Heart left ventricle (tissue), 16 donors: Measurements from ENCODE around the gene TMIGD1. TPM values are rescaled to one million over a fixed set of nuclear protein-coding genes. Genes with fewer than 3 reads are reported as not detected.

Experiments used
- ATAC-seq, 4 donors: fragments of 200-7000 bp; cut with Tn5 transposase; one replicate each; pipeline ENCODE4 v1.9.1; 2020 to 2022; ENCODE audit warnings: moderate library complexity in 4 of 4, mild to moderate bottlenecking in 3 of 4, moderate number of reproducible peaks in 1 of 4
- DNase-seq, 5 donors: peaks; one replicate each; pipeline ENCODE4 v3.0.0-alpha.2; 2020
- H3K27ac ChIP-seq, 12 donors: fragments of 200-600 bp; sonication (generic) in 4 of 12; one replicate each; pipeline versions ENCODE4 v1.5.0 to v1.8.0; 2016 to 2022; ENCODE audit warnings: mild to moderate bottlenecking in 2 of 12
- H3K27me3 ChIP-seq, 9 donors: fragments of 200-600 bp; sonication (generic) in 2 of 9; one replicate each; pipeline versions ENCODE4 v1.5.1 to v1.8.0; 2016 to 2022; ENCODE audit warnings: mild to moderate bottlenecking in 3 of 9
- H3K36me3 ChIP-seq, 9 donors: fragments of 200-600 bp; sonication (generic) in 2 of 9; one replicate each; pipeline versions ENCODE4 v1.5.0 to v1.8.0; 2018 to 2022; ENCODE audit warnings: mild to moderate bottlenecking in 2 of 9
- H3K4me1 ChIP-seq, 12 donors: fragments of 200-600 bp; sonication (generic) in 4 of 12; one replicate each; pipeline versions ENCODE4 v1.5.0 to v1.8.0; 2016 to 2022; ENCODE audit warnings: mild to moderate bottlenecking in 3 of 12
- H3K4me3 ChIP-seq, 12 donors: fragments of 200-600 bp; sonication (generic) in 4 of 12; one replicate each; pipeline versions ENCODE4 v1.5.0 to v1.8.0; 2017 to 2022; ENCODE audit warnings: mild to moderate bottlenecking in 9 of 12, moderate library complexity in 4 of 12
- H3K9me3 ChIP-seq, 12 donors: fragments of 200-600 bp; sonication (generic) in 4 of 12; one replicate each; pipeline versions ENCODE4 v1.5.0 to v1.8.0; 2016 to 2022; ENCODE audit warnings: mild to moderate bottlenecking in 1 of 12
- POLR2A ChIP-seq, 2 donors: fragments of 450-650 bp; IDR thresholded peaks; one replicate each; pipeline ENCODE4 v1.6.1; 2017; ENCODE audit warnings: antibody characterized with exemption in 2 of 2, mild to moderate bottlenecking in 2 of 2, moderate library complexity in 2 of 2
- WGBS, 4 donors: extraction: QIAGEN DNeasy Blood & Tissue Kit in 2 of 4; methylation state at CpG; one replicate each; pipeline versions ENCODE4 v1.1.5 to v1.1.7; 2013 to 2018; 5-methylcytosine and 5-hydroxymethylcytosine counted together
- intact Hi-C, 10 donors: fragments of 100-400 bp; cut with DNase I; formaldehyde crosslinking; loops; one replicate each; pipeline versions ENCODE4 v1.11.1 to v1.14.2; 2022
- polyA plus RNA-seq, 2 donors: library from polyadenylated mRNA; stranded (reverse); fragments of 200-250 nt; gene quantifications; one replicate each; pipeline ENCODE4 v1.2.3, GENCODE V29; 2013
- total RNA-seq, 9 donors: library from RNA; depleted of rRNA in 2 of 9; stranded (reverse); fragments of >200 nt in 2 of 9; fragmentation: NEBNext Ultra II Directional in 3 of 9; extraction: Animal tissue kit (Norgen Biotek cat#: 25700) in 3 of 9; gene quantifications; one replicate each; pipeline versions ENCODE4 v1.1.0 to v1.2.4, GENCODE V29; 2016 to 2023
- TF ChIP-seq, protein P1 (sequence below), 12 donors: fragments of 200-600 bp; sonication (generic) in 4 of 12; IDR thresholded peaks; one replicate each; pipeline versions ENCODE4 v1.5.0 to v1.8.0; 2018 to 2022; ENCODE audit warnings: antibody characterized with exemption in 12 of 12, mild to moderate bottlenecking in 5 of 12
- donor health status: ischemic (EF 13 %, LVEDD 7.1; RV severe dilation, severe dysfunction).
- donor health status: healthy with polysubstance abuse.
- donor health status: DM: no; HTN: yes; CAD: no.
- donor health status: DM: no; HTN: no; CAD: no.
- donor health status: ischemic (EF 25% LVEDD 6.9; RV normal size, moderate dysfunction).
- donor health status: ischemic (EF 25% LVEDD 5.7; RV mildly dilated, moderate dysfunction).
- donor health status: healthy.
- donor health status: DM: yes; HTN: yes; CAD: no.
- donor health status: ischemic (EF 35%, LVEDD 5.7; RV mildly dilated, moderate dysfunction).
- donor health status: nonischemic (EF 11% LVEDD 7.7; RV severe dilation, severe dysfunction).
- donor health status: DM: yes; HTN: yes; CAD: no.
- donor health status: PGD.
- donor health status: ischemic (EF 29% LVEDD 5.4; RV normal size, mild dysfunction).
- donor health status: nonischemic (EF 23%, LVEDD 6.1; RV moderate dilation, normal function).

TMIGD1 gene
- total and polyA plus RNA-seq, 11 donors: not detected

DNA sequence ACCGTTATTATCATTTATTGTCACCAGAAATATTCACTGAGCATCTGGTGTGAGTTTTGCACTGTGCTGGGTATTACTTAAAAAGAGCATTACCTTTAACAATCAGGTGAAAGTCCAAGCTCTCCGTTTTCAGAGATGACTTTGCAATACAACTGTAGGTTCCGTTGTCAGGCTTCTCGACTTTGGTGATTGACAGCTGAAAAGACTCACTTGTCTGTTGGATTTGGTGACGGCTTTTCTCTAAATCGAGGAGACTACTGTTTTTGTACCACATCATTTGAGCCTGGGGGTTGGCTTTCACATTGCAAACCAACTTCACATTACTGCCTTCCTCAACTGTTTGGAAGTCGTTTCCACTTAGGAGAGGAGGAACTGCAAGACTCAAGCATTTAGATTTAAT lies 9.1 kb downstream of the TMIGD1 start:
- H3K27ac ChIP-seq: no peak overlapping the region
- H3K4me3 ChIP-seq: no peak overlapping the region
- peaks cover 0 to 25% (median 0%) of the 10 kb centered on the region in 12 donors for H3K4me1 ChIP-seq
- DNase-seq: no peak
- H3K27me3 ChIP-seq: peaks cover 0 to 8% (median 0%) of the 10 kb centered on the region in 9 donors
- no peak for ATAC-seq
- intact Hi-C loops: no loop called here
- WGBS, 4 donors: 79 to 84% (median 80%) methylated on average over 7 of the region's 7 CpGs
- TF ChIP-seq, protein P1, sequence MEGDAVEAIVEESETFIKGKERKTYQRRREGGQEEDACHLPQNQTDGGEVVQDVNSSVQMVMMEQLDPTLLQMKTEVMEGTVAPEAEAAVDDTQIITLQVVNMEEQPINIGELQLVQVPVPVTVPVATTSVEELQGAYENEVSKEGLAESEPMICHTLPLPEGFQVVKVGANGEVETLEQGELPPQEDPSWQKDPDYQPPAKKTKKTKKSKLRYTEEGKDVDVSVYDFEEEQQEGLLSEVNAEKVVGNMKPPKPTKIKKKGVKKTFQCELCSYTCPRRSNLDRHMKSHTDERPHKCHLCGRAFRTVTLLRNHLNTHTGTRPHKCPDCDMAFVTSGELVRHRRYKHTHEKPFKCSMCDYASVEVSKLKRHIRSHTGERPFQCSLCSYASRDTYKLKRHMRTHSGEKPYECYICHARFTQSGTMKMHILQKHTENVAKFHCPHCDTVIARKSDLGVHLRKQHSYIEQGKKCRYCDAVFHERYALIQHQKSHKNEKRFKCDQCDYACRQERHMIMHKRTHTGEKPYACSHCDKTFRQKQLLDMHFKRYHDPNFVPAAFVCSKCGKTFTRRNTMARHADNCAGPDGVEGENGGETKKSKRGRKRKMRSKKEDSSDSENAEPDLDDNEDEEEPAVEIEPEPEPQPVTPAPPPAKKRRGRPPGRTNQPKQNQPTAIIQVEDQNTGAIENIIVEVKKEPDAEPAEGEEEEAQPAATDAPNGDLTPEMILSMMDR (IDR thresholded peaks at IDR 0.05): no peak
- no peak for TF ChIP-seq POLR2A (IDR thresholded peaks at IDR 0.05)
- no peaks in the 10 kb centered on the region for H3K9me3 ChIP-seq
- H3K36me3 ChIP-seq: no peaks in the 10 kb centered on the region

DNA sequence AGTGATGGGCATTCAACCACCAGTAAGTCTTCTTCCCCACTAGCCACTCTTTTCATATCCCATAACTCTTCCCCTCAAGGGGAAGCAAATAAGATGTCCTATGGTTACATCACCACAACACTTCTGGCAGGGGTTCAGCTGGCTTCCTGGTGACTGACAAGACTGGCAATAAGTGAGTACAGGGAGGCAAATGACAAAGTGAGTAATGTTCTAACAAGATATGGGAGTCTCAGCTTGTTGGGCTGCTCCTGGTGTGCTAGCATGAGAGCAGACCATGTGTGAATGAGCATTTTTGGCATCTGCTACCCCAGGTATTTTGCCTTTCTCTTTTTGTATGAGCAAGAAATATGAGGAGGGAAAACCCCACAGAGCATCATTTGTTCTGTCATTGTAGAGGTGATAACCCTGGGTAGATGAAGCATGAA lies 9.9 kb downstream of the TMIGD1 start:
- ATAC-seq: no peak

DNA sequence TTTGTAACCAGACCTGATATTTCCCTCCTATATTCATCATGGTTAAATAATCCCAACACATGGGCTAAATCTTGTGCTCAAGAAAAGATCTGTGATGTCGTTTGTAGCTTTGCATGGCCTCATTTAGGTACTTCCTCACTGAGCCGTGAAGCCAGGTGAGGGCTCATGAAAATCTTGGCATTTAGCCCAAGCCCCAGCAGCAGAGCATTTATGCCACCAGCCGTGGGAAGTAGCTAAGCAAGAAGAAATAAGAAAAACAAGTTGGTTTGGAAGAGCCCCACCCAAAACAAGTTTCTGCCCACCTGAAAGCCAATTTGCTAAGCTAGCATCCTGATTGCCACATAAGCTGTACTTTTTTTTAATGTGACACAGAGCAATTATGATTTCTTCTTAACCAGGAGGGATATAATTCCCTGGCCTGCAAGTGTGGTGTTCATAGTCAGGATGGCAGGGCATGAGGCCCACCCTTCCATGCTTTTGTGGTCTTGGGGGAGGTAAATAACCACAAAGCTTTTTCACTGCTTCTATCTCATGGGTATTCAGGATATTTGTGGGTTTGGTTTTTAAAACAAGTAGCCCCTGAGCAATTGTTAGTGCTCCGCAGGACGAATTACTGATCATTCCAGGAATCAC lies 10.5 kb downstream of the TMIGD1 start:
- TF ChIP-seq, protein P1 (IDR thresholded peaks at IDR 0.05): no peak

More for the DNA sequence above, 9.9 kb downstream of the TMIGD1 start:
- no peak for DNase-seq
- Histone ChIP-seq H3K9me3 (no peaks in the 10 kb centered on the region), H3K36me3 (no peaks in the 10 kb centered on the region), H3K27ac (no peak overlapping the region), H3K4me3 (no peak overlapping the region), H3K4me1 (peaks cover 0 to 25% (median 0%) of the 10 kb centered on the region in 12 donors), H3K27me3 (peaks cover 0 to 6% (median 0%) of the 10 kb centered on the region in 9 donors)
- intact Hi-C loops: no loop called here
- no peak for TF ChIP-seq POLR2A (IDR thresholded peaks at IDR 0.05)
- TF ChIP-seq, protein P1 (IDR thresholded peaks at IDR 0.05): no peak

DNA sequence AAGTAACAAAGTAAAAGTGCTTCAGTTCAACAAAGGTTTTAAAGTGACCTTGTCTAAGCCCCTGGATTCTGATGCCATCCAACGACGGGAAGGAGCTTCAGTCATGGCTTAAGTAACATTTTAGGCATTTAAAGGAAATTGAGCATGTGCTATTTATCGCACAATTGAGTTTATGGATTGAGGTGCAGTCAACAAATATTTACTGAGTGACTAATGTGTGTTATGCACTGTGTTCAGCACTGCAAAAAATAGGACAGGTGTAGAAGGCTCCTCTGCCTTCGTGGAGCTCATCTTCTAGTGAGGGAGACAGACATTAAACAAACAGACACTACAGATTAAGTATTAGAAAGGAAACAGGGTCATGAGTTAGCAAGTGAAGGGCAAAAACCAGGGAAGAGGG lies 12.5 kb downstream of the TMIGD1 start:
- H3K27ac ChIP-seq: no peak overlapping the region
- peaks cover 0 to 22% (median 0%) of the 10 kb centered on the region in 12 donors for H3K4me1 ChIP-seq
- TF ChIP-seq POLR2A (IDR thresholded peaks at IDR 0.05): no peak
- TF ChIP-seq, protein P1 (IDR thresholded peaks at IDR 0.05): no peak
- no peaks in the 10 kb centered on the region for H3K9me3 ChIP-seq
- H3K27me3 ChIP-seq: no peaks in the 10 kb centered on the region
- no peak for ATAC-seq
- no peaks in the 10 kb centered on the region for H3K36me3 ChIP-seq
- H3K4me3 ChIP-seq: no peak overlapping the region
- 80 to 90% (median 83%) methylated on average over 4 of the region's 4 CpGs for WGBS, 4 donors
- intact Hi-C loops: no loop called here
- DNase-seq: no peak

More for the DNA sequence above, 10.5 kb downstream of the TMIGD1 start:
- ATAC-seq (no peak), DNase-seq (no peak)
- H3K4me3 ChIP-seq: no peak overlapping the region
- H3K36me3 ChIP-seq: no peaks in the 10 kb centered on the region
- H3K9me3 ChIP-seq: no peaks in the 10 kb centered on the region
- H3K27me3 ChIP-seq: peaks cover 0 to under 1% (median 0%) of the 10 kb centered on the region in 9 donors
- H3K27ac ChIP-seq: no peak overlapping the region
- intact Hi-C loops: no loop called here
- H3K4me1 ChIP-seq: peaks cover 0 to 25% (median 0%) of the 10 kb centered on the region in 12 donors
- 61 to 68% (median 62%) methylated on average over 5 of the region's 5 CpGs for WGBS, 4 donors
